ENCODE results near the gene DENND6A.

Gene DENND6A

DNA sequence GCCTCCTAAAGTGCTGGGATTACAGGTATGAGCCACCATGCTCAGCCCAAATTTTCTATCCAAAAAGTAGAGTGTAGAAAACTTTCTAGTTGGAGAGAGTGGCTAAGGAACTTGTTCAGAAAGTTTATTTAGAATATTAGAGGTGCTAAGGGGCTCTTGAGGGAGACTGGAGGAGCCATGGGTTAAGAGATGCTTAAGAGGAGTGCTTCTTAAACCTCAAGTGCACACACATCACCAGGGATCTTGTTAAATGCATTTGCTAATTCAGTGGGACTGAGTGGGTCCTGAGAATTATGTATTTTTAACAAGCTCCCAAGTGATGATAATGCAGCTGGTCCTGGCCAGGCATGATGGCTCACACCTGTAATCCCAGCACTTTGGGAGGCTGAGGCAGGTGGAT lies 33.5 kb upstream of the DENND6A start:
- Histone ChIP-seq H3K4me2 (ENCODE audit: low read depth, low read length) (no peak overlapping the region), H3F3A (ENCODE audit: insufficient read depth, low read length) (no peaks in the 10 kb centered on the region), H3K36me3 (replicated peaks; ENCODE audit: insufficient read depth, low read length) (no peaks in the 10 kb centered on the region), H3K9me2 (replicated peaks; ENCODE audit: insufficient read depth, low read length) (no peaks in the 10 kb centered on the region), H3K9me3 (replicated peaks; ENCODE audit: insufficient read depth, low read length) (no peaks in the 10 kb centered on the region), H4K20me1 (ENCODE audit: insufficient read depth, low read length) (no peaks in the 10 kb centered on the region), H3K79me2 (ENCODE audit: low read length) (no peaks in the 10 kb centered on the region), H3K27ac (ENCODE audit: low read length) (no peak overlapping the region), H3K27me3 (replicated peaks; ENCODE audit: insufficient read depth, low read length) (no peaks in the 10 kb centered on the region), H3K4me3 (ENCODE audit: low read length) (no peak overlapping the region), H3K9ac (ENCODE audit: low read length) (no peak overlapping the region), H3K4me1 (ENCODE audit: low read length) (no peaks in the 10 kb centered on the region), H2AFZ (ENCODE audit: low read length) (no peak overlapping the region)
- TF ChIP-seq EZH2 (optimal IDR thresholded peaks at IDR 0.05; ENCODE audit: low read depth, low read length): no peak
- TF ChIP-seq EZH2phosphoT487 (IDR thresholded peaks at IDR 0.05; ENCODE audit: low read length): no peak
- TF ChIP-seq, protein P1, sequence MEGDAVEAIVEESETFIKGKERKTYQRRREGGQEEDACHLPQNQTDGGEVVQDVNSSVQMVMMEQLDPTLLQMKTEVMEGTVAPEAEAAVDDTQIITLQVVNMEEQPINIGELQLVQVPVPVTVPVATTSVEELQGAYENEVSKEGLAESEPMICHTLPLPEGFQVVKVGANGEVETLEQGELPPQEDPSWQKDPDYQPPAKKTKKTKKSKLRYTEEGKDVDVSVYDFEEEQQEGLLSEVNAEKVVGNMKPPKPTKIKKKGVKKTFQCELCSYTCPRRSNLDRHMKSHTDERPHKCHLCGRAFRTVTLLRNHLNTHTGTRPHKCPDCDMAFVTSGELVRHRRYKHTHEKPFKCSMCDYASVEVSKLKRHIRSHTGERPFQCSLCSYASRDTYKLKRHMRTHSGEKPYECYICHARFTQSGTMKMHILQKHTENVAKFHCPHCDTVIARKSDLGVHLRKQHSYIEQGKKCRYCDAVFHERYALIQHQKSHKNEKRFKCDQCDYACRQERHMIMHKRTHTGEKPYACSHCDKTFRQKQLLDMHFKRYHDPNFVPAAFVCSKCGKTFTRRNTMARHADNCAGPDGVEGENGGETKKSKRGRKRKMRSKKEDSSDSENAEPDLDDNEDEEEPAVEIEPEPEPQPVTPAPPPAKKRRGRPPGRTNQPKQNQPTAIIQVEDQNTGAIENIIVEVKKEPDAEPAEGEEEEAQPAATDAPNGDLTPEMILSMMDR (IDR thresholded peaks at IDR 0.05; ENCODE audit: low read length): no peak
- no peak for DNase-seq

DNA sequence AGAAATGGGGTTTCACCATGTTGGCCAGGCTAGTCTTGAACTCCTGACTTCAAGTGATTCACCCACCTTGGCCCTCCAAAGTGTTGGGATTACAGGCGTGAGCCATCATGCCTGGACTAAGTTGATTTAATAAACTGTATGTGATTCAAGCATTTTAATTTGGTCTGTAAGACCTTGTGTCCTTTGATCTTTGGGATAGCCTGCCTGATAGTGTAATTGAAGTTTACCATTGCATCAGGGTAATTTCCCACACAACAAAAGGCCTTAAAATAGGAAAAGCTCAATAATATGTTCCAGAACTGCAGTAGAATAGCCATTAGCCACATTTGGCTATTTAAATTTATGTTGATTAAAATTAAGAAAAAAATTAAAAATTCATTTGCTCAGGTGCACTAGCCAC lies 25.2 kb upstream of the DENND6A start:
- DNase-seq: no peak
- Histone ChIP-seq H3K27me3 (replicated peaks; ENCODE audit: insufficient read depth, low read length) (no peaks in the 10 kb centered on the region), H3K9me2 (replicated peaks; ENCODE audit: insufficient read depth, low read length) (no peaks in the 10 kb centered on the region), H3K4me3 (ENCODE audit: low read length) (no peak overlapping the region), H3F3A (ENCODE audit: insufficient read depth, low read length) (no peaks in the 10 kb centered on the region), H3K27ac (ENCODE audit: low read length) (no peak overlapping the region), H3K9ac (ENCODE audit: low read length) (no peak overlapping the region), H4K20me1 (ENCODE audit: insufficient read depth, low read length) (no peaks in the 10 kb centered on the region), H3K9me3 (replicated peaks; ENCODE audit: insufficient read depth, low read length) (no peaks in the 10 kb centered on the region), H3K4me2 (ENCODE audit: low read depth, low read length) (no peak overlapping the region), H3K36me3 (replicated peaks; ENCODE audit: insufficient read depth, low read length) (no peaks in the 10 kb centered on the region), H3K4me1 (ENCODE audit: low read length) (no peaks in the 10 kb centered on the region), H3K79me2 (ENCODE audit: low read length) (no peaks in the 10 kb centered on the region), H2AFZ (ENCODE audit: low read length) (no peak overlapping the region)
- TF ChIP-seq EZH2 (optimal IDR thresholded peaks at IDR 0.05; ENCODE audit: low read depth, low read length) (no peak), EZH2phosphoT487 (IDR thresholded peaks at IDR 0.05; ENCODE audit: low read length) (no peak)
- TF ChIP-seq, protein P1 (IDR thresholded peaks at IDR 0.05; ENCODE audit: low read length): no peak

DNA sequence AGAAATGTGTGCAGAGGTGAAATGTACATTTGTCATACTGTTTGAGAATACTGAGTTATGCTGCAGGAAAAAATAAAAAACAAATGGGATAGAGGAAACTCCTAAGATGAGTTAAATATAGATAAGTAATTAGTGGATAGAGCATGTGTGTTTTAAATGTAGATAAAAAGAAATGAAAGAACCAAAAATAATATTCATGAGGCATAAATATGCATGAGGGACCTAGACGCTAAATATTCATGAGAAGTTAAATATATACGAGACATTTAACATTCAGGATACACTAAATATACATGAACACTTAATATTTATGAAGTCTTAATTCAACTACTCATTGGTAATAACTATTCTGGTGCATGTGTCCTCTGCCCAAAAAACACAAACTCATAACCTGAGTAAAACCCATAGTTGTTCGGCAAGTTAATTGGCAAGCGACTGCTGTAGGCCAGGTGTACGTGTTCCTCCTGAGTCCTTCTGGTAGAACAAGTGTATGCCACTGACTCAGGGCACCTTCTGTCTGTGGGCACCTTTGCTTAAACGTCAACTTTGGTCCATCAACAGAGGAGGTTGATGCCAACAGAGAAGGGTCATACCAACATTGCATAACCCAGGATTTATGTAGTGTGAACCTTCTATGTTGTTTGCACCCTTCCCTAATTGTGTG lies 24.5 kb upstream of the DENND6A start:
- no peak overlapping the region for H2AFZ ChIP-seq (ENCODE audit: low read length)
- no peak overlapping the region for H3K4me2 ChIP-seq (ENCODE audit: low read depth, low read length)
- no peak overlapping the region for H3K9ac ChIP-seq (ENCODE audit: low read length)
- no peaks in the 10 kb centered on the region for H4K20me1 ChIP-seq (ENCODE audit: insufficient read depth, low read length)
- H3K9me3 ChIP-seq (replicated peaks; ENCODE audit: insufficient read depth, low read length): no peaks in the 10 kb centered on the region
- H3K27me3 ChIP-seq (replicated peaks; ENCODE audit: insufficient read depth, low read length): no peaks in the 10 kb centered on the region
- H3K9me2 ChIP-seq (replicated peaks; ENCODE audit: insufficient read depth, low read length): no peaks in the 10 kb centered on the region
- no peaks in the 10 kb centered on the region for H3F3A ChIP-seq (ENCODE audit: insufficient read depth, low read length)
- H3K4me3 ChIP-seq (ENCODE audit: low read length): no peak overlapping the region
- no peaks in the 10 kb centered on the region for H3K4me1 ChIP-seq (ENCODE audit: low read length)
- H3K27ac ChIP-seq (ENCODE audit: low read length): no peak overlapping the region
- no peaks in the 10 kb centered on the region for H3K79me2 ChIP-seq (ENCODE audit: low read length)
- H3K36me3 ChIP-seq (replicated peaks; ENCODE audit: insufficient read depth, low read length): no peaks in the 10 kb centered on the region
- TF ChIP-seq EZH2 (optimal IDR thresholded peaks at IDR 0.05; ENCODE audit: low read depth, low read length) (no peak), EZH2phosphoT487 (IDR thresholded peaks at IDR 0.05; ENCODE audit: low read length) (no peak)
- TF ChIP-seq, protein P1 (IDR thresholded peaks at IDR 0.05; ENCODE audit: low read length): no peak
- no peak for DNase-seq

Measured in MM.1S (cell line).